Endodermal cell (in vitro differentiated cells): ENCODE results near the gene CYYR1. TPM values are rescaled to one million over a fixed set of nuclear protein-coding genes. Genes with fewer than 3 reads are reported as not detected.

Experiments used
- DNase-seq: peaks from one replicate; pipeline ENCODE4 v3.0.0-alpha.2; 2017
- H3K27ac ChIP-seq: 2 replicates; pipeline ENCODE4 v1.5.1; 2013; ENCODE audit warnings: mild to moderate bottlenecking, low read depth, low read length, moderate library complexity
- H3K27me3 ChIP-seq: 2 replicates; pipeline ENCODE4 v1.6.1; 2013; ENCODE audit warnings: mild to moderate bottlenecking, low read length, moderate library complexity; ENCODE audit not compliant: insufficient read depth, control insufficient read depth, poor library complexity, severe bottlenecking
- H3K36me3 ChIP-seq: 2 replicates; pipeline ENCODE4 v1.7.0; 2013; ENCODE audit warnings: mild to moderate bottlenecking, low read length, moderate library complexity; ENCODE audit not compliant: control insufficient read depth, insufficient read depth
- H3K4me1 ChIP-seq: one replicate; pipeline ENCODE4 v1.7.0; 2013; ENCODE audit warnings: low read length; ENCODE audit not compliant: control insufficient read depth, insufficient read depth
- H3K4me3 ChIP-seq: 2 replicates; pipeline ENCODE4 v1.5.1; 2013; ENCODE audit warnings: mild to moderate bottlenecking, low read length, moderate library complexity
- H3K9ac ChIP-seq: 2 replicates; pipeline ENCODE4 v1.6.1; 2013; ENCODE audit warnings: mild to moderate bottlenecking, low read length, moderate library complexity; ENCODE audit not compliant: poor library complexity, severe bottlenecking; ENCODE audit errors: extremely low read depth
- H3K9me3 ChIP-seq: 2 replicates; pipeline ENCODE4 v1.6.1; 2013; ENCODE audit warnings: mild to moderate bottlenecking, low read length, moderate library complexity; ENCODE audit not compliant: control insufficient read depth
- H3K27ac Mint-ChIP-seq: 2 replicates; pipeline ENCODE4 v1.8.0; 2020; ENCODE audit warnings: mixed read lengths
- H3K27me3 Mint-ChIP-seq: 2 replicates; pipeline ENCODE4 v1.8.0; 2021; ENCODE audit warnings: mild to moderate bottlenecking, mixed read lengths; ENCODE audit not compliant: insufficient read depth
- H3K36me3 Mint-ChIP-seq: 2 replicates; pipeline ENCODE4 v1.8.0; 2020; ENCODE audit warnings: low read depth, mixed read lengths
- H3K4me1 Mint-ChIP-seq: 2 replicates; pipeline ENCODE4 v1.8.0; 2020; ENCODE audit warnings: mixed read lengths
- H3K4me3 Mint-ChIP-seq: 2 replicates; pipeline ENCODE4 v1.8.0; 2020; ENCODE audit warnings: mild to moderate bottlenecking, moderate library complexity, mixed read lengths
- H3K9me3 Mint-ChIP-seq: 2 replicates; pipeline ENCODE4 v1.8.0; 2020; ENCODE audit warnings: mild to moderate bottlenecking, mixed read lengths
- WGBS, 2 experiments: methylation state at CpG; one replicate each; pipeline versions ENCODE4 v1.1.5 to v1.1.7; 2013; ENCODE audit warnings: missing lambda C conversion rate in 2 of 2, mixed read lengths in 1 of 2; ENCODE audit not compliant: insufficient coverage in 1 of 2, insufficient read length in 1 of 2; 5-methylcytosine and 5-hydroxymethylcytosine counted together
- total RNA-seq, 2 donors: library from RNA; stranded (reverse); fragmentation: NEBNext Ultra II Directional in 1 of 2; extraction: Animal tissue kit (Norgen Biotek cat#: 25700) in 1 of 2; gene quantifications; 2 replicates in 1 of 2; 3 replicates in 1 of 2; pipeline ENCODE4 v1.2.1, GENCODE V29; 2021
- TF ChIP-seq, protein P1 (sequence below): fragments of 200-600 bp; sonication (generic); conservative IDR thresholded peaks from 2 replicates; pipeline ENCODE4 v1.5.0; 2021; ENCODE audit warnings: antibody characterized with exemption, mild to moderate bottlenecking

Gene CYYR1
- total RNA-seq, 2 donors from 2014 or later: 16.8 to 16.9 TPM

GRCh38 chr21:26501495-26502021, 71.5 kb downstream of the CYYR1 start:
- Histone ChIP-seq H3K4me3 (no peak overlapping the region), H3K9me3 (peaks cover 4% of the 10 kb centered on the region), H3K27me3 (no peaks in the 10 kb centered on the region), H3K27ac (no peak overlapping the region), H3K9ac (no peak overlapping the region), H3K36me3 (no peaks in the 10 kb centered on the region), H3K4me1 (no peaks in the 10 kb centered on the region)
- 90 to 96% methylated on average over 3 of the region's 3 CpGs for WGBS, 2 experiments
- H3K27ac Mint-ChIP-seq: no peak overlapping the region
- H3K4me1 Mint-ChIP-seq: no peaks in the 10 kb centered on the region
- no peaks in the 10 kb centered on the region for H3K27me3 Mint-ChIP-seq
- DNase-seq: no peak
- TF ChIP-seq, protein P1, sequence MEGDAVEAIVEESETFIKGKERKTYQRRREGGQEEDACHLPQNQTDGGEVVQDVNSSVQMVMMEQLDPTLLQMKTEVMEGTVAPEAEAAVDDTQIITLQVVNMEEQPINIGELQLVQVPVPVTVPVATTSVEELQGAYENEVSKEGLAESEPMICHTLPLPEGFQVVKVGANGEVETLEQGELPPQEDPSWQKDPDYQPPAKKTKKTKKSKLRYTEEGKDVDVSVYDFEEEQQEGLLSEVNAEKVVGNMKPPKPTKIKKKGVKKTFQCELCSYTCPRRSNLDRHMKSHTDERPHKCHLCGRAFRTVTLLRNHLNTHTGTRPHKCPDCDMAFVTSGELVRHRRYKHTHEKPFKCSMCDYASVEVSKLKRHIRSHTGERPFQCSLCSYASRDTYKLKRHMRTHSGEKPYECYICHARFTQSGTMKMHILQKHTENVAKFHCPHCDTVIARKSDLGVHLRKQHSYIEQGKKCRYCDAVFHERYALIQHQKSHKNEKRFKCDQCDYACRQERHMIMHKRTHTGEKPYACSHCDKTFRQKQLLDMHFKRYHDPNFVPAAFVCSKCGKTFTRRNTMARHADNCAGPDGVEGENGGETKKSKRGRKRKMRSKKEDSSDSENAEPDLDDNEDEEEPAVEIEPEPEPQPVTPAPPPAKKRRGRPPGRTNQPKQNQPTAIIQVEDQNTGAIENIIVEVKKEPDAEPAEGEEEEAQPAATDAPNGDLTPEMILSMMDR: no peak
- H3K4me3 Mint-ChIP-seq: no peak overlapping the region
- H3K36me3 Mint-ChIP-seq: peaks cover 9% of the 10 kb centered on the region
- H3K9me3 Mint-ChIP-seq: peaks cover 3% of the 10 kb centered on the region

GRCh38 chr21:26499495-26499894, 73.6 kb downstream of the CYYR1 start:
- DNase-seq: no peak
- Histone ChIP-seq H3K9me3 (peaks cover 4% of the 10 kb centered on the region), H3K36me3 (no peaks in the 10 kb centered on the region), H3K4me3 (no peak overlapping the region), H3K4me1 (no peaks in the 10 kb centered on the region), H3K9ac (no peak overlapping the region), H3K27ac (no peak overlapping the region), H3K27me3 (no peaks in the 10 kb centered on the region)
- Mint-ChIP-seq H3K36me3 (peaks cover 11% of the 10 kb centered on the region), H3K27ac (no peak overlapping the region), H3K27me3 (no peaks in the 10 kb centered on the region), H3K4me1 (no peaks in the 10 kb centered on the region), H3K4me3 (no peak overlapping the region), H3K9me3 (peaks cover 3% of the 10 kb centered on the region)
- TF ChIP-seq, protein P1: no peak

DNA sequence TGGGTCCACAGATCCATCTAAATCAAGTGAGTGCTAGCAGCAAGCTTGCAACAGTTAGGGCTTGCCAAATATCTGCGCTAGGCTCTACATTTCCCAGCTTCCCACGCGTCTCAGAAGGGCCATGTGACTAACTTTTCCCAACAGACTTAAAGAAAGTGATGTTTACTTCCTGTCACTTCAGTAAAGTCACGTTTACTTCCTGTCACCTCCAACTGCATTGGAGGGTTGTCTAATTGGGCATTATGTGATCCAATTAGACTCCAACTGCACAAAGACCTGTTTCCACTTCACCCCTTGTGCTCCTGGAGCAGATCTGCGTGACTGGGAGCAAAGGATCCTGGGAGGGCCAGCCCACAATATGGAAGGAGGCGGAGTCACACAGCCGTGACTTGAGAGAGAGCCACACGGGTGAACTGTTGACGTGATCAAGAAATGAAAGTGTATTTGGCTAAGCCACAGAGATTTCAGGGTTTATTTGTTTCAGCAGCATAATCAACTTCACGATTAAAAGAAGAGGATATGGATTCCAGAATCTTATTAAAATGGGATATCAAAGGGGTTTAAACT, 77.7 kb downstream of the CYYR1 start:
- peaks cover 4% of the 10 kb centered on the region for H3K4me1 Mint-ChIP-seq
- 94 to 95% methylated on average over 10 of the region's 10 CpGs for WGBS, 2 experiments

More for the DNA sequence above, 77.7 kb downstream of the CYYR1 start:
- no peaks in the 10 kb centered on the region for H3K27me3 Mint-ChIP-seq
- no peak for DNase-seq
- no peak overlapping the region for H3K4me3 Mint-ChIP-seq
- Histone ChIP-seq H3K36me3 (no peaks in the 10 kb centered on the region), H3K4me3 (no peak overlapping the region), H3K9ac (no peak overlapping the region), H3K4me1 (no peaks in the 10 kb centered on the region), H3K27me3 (no peaks in the 10 kb centered on the region), H3K9me3 (peaks cover 3% of the 10 kb centered on the region), H3K27ac (no peak overlapping the region)
- TF ChIP-seq, protein P1: no peak
- peaks cover 11% of the 10 kb centered on the region for H3K36me3 Mint-ChIP-seq
- H3K9me3 Mint-ChIP-seq: peaks cover 3% of the 10 kb centered on the region
- no peak overlapping the region for H3K27ac Mint-ChIP-seq
